ENCODE data around the gene ANKRD24. TPM values are rescaled to one million over a fixed set of nuclear protein-coding genes. Genes with fewer than 3 reads are reported as not detected.

ANKRD24 gene
- total RNA-seq, 1 experiment from 2014 or later, result 10.9 TPM

DNA sequence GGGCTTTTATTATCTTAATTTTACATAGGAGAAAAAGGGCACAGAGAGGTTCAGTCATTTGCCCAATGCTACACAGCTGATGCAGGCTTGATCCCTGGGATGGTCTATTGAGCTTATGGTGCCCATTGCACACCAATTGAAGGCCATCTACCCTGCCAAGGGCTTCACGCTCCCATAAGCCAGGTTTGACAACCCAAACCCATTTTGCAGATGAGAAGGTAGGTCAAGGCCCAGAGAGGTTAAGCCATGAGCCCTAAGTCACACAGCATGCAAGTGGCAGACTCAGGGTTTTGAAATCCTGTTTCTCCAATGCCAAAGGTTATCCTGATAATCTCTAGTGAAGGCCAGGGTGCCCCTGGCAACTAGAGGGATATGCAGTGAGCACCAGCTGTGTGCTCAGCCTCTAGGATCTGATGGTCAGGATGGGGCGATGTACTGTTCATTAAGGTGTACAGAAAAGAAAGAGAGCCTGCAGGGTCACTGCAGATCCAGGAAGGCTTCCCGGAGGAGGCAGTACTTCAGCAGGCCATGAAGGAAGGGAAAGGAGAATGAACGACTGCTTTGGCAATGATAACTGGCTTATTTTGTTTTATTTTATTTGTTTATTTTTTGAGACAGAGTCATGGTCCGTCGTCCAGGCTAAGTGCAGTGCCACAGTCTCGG lies 20.9 kb upstream of the ANKRD24 start:
- H3K9me3 ChIP-seq (ENCODE audit: low read depth, low read length, poor library complexity, severe bottlenecking), result no peaks in the 10 kb centered on the region
- TF ChIP-seq, protein P1, sequence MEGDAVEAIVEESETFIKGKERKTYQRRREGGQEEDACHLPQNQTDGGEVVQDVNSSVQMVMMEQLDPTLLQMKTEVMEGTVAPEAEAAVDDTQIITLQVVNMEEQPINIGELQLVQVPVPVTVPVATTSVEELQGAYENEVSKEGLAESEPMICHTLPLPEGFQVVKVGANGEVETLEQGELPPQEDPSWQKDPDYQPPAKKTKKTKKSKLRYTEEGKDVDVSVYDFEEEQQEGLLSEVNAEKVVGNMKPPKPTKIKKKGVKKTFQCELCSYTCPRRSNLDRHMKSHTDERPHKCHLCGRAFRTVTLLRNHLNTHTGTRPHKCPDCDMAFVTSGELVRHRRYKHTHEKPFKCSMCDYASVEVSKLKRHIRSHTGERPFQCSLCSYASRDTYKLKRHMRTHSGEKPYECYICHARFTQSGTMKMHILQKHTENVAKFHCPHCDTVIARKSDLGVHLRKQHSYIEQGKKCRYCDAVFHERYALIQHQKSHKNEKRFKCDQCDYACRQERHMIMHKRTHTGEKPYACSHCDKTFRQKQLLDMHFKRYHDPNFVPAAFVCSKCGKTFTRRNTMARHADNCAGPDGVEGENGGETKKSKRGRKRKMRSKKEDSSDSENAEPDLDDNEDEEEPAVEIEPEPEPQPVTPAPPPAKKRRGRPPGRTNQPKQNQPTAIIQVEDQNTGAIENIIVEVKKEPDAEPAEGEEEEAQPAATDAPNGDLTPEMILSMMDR (conservative IDR thresholded peaks at IDR 0.05; ENCODE audit: low read depth, low read length), result no peak
- TF ChIP-seq EZH2 (IDR thresholded peaks at IDR 0.05; ENCODE audit: borderline replicate concordance, low read depth, low read length, poor library complexity, severe bottlenecking), result no peak
- intact Hi-C loops (cut with micrococcal nuclease; ENCODE audit: unreplicated experiment), result no loop called here
- H3K4me1 ChIP-seq (ENCODE audit: insufficient read depth, low read length, poor library complexity, severe bottlenecking), result no peaks in the 10 kb centered on the region
- H3K27ac ChIP-seq (ENCODE audit: low read depth, low read length, poor library complexity, severe bottlenecking), result no peak overlapping the region
- BruUV-seq (replicated peaks), result no TSS peak
- no peaks in the 10 kb centered on the region for H3K36me3 ChIP-seq (ENCODE audit: insufficient read depth, low read length, poor library complexity, severe bottlenecking)
- H3K27me3 ChIP-seq (replicated peaks; ENCODE audit: insufficient read depth, low read depth, low read length, poor library complexity), result peaks cover 16% of the 10 kb centered on the region
- DNase-seq (ENCODE audit: low spot score), result no peak
- no peak overlapping the region for H3K4me3 ChIP-seq (ENCODE audit: low read depth, low read length, poor library complexity, severe bottlenecking)
- ChIA-PET CTCF (no interaction called here), POLR2A (ENCODE audit: low non-redundant PET) (interaction anchor here (0.5 kb wide), 1 partner anchor 140 kb away, joined by 10 read pairs; no protein-coding TSS in a partner anchor)

DNA sequence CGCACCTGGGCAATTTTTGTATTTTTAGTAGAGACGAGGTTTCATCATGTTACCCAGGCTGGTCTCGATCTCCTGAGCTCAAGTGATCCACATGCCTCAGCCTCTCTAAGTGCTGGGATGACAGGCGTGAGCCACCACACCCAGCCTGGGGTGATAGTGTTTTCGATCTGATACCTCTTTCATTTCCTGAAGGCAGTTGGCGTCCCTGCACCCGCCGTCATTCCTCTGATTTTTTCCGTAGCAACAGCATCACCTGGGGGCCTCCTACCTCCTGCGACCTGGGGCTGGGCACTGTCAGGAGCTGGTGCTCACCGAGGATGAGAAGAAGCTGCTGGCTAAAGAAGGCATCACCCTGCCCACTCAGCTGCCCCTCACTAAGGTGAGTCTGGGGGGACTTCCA lies 18.2 kb upstream of the ANKRD24 start:
- Histone ChIP-seq H3K9me3 (ENCODE audit: low read depth, low read length, poor library complexity, severe bottlenecking) (no peaks in the 10 kb centered on the region), H3K4me1 (ENCODE audit: insufficient read depth, low read length, poor library complexity, severe bottlenecking) (no peaks in the 10 kb centered on the region), H3K36me3 (ENCODE audit: insufficient read depth, low read length, poor library complexity, severe bottlenecking) (no peaks in the 10 kb centered on the region), H3K27me3 (replicated peaks; ENCODE audit: insufficient read depth, low read depth, low read length, poor library complexity) (peaks cover 16% of the 10 kb centered on the region), H3K27ac (ENCODE audit: low read depth, low read length, poor library complexity, severe bottlenecking) (no peak overlapping the region), H3K4me3 (ENCODE audit: low read depth, low read length, poor library complexity, severe bottlenecking) (no peak overlapping the region)
- intact Hi-C loops (cut with micrococcal nuclease; ENCODE audit: unreplicated experiment), result no loop called here
- TF ChIP-seq, protein P1 (conservative IDR thresholded peaks at IDR 0.05; ENCODE audit: low read depth, low read length), result no peak
- TF ChIP-seq EZH2 (IDR thresholded peaks at IDR 0.05; ENCODE audit: borderline replicate concordance, low read depth, low read length, poor library complexity, severe bottlenecking), result no peak
- no TSS peak for BruUV-seq (replicated peaks)
- ChIA-PET CTCF (no interaction called here), POLR2A (ENCODE audit: low non-redundant PET) (interaction anchor here (0.7 kb wide), 1 partner anchor 22 kb away, joined by 6 read pairs; no protein-coding TSS in a partner anchor)
- no peak for DNase-seq (ENCODE audit: low spot score)

DNA sequence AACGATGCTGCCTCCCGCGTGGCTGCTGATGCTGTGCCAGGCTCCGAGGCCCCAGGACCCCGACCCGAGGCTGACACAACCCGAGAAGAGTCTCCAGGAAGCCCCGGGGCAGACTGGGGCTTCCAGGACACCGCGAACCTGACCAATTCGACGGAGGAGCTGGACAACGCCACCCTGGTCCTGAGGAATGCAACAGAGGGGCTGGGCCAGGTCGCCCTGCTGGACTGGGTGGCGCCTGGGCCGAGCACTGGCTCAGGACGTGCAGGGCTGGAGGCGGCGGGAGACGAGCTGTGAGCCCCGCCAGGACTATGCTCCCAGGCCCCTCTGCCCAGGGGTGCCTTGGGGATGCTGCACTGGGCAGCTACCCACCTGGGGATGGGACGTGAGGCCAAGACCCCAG lies 10.8 kb upstream of the ANKRD24 start:
- Histone ChIP-seq H3K4me3 (ENCODE audit: low read depth, low read length, poor library complexity, severe bottlenecking) (no peak overlapping the region), H3K27ac (ENCODE audit: low read depth, low read length, poor library complexity, severe bottlenecking) (no peak overlapping the region), H3K27me3 (replicated peaks; ENCODE audit: insufficient read depth, low read depth, low read length, poor library complexity) (peaks cover 8% of the 10 kb centered on the region), H3K9me3 (ENCODE audit: low read depth, low read length, poor library complexity, severe bottlenecking) (no peaks in the 10 kb centered on the region), H3K4me1 (ENCODE audit: insufficient read depth, low read length, poor library complexity, severe bottlenecking) (no peaks in the 10 kb centered on the region), H3K36me3 (ENCODE audit: insufficient read depth, low read length, poor library complexity, severe bottlenecking) (no peaks in the 10 kb centered on the region)
- ChIA-PET POLR2A (ENCODE audit: low non-redundant PET) (interaction anchor here (0.6 kb wide), 1 partner anchor 482 kb away, joined by 3 read pairs; no protein-coding TSS in a partner anchor), CTCF (no interaction called here)
- DNase-seq (ENCODE audit: low spot score), result no peak
- no peak for TF ChIP-seq EZH2 (IDR thresholded peaks at IDR 0.05; ENCODE audit: borderline replicate concordance, low read depth, low read length, poor library complexity, severe bottlenecking)
- TF ChIP-seq, protein P1 (conservative IDR thresholded peaks at IDR 0.05; ENCODE audit: low read depth, low read length), result no peak
- intact Hi-C loops (cut with micrococcal nuclease; ENCODE audit: unreplicated experiment), result no loop called here
- BruUV-seq (replicated peaks), result no TSS peak

All from A673 (cell line).